HCT116 (cell line): ENCODE results near the gene HABP2. TPM values are rescaled to one million over a fixed set of nuclear protein-coding genes. Genes with fewer than 3 reads are reported as not detected.

Experiments used
- ATAC-seq: fragments of 200-7000 bp; cut with Tn5 transposase; 2 replicates; pipeline ENCODE4 v1.9.1; 2020; ENCODE audit warnings: mild to moderate bottlenecking, moderate library complexity
- BruUV-seq: library from RNA; stranded (reverse); fragments of 400-500 nt; replicated peaks from 2 replicates; lab custom pipeline; 2021; lab: Mats Ljungman, UMichigan
- CTCF ChIA-PET: fragments of 300-600 bp; sonication (Branson Sonifier 250); formaldehyde crosslinking; loops from one replicate; lab custom pipeline; 2021; ENCODE audit warnings: antibody characterized with exemption; lab: Charles Lee
- POLR2A ChIA-PET: fragments of 300-600, 350-600 bp; sonication (Branson Sonifier 250); formaldehyde crosslinking; loops from one replicate; lab custom pipeline; 2021; ENCODE audit warnings: antibody characterized with exemption; lab: Charles Lee
- RAD21 ChIA-PET, 2 experiments: fragments of 300-600 bp; sonication (Branson Sonifier 250); formaldehyde crosslinking; loops; one replicate each; lab custom pipeline; 2023; ENCODE audit warnings: low total read pairs in 2 of 2; ENCODE audit not compliant: uncharacterized antibody in 2 of 2, unreplicated experiment in 2 of 2, low non-redundant PET in 1 of 2; lab: Charles Lee
- DNase-seq: peaks from one replicate; pipeline ENCODE4 v3.0.0-alpha.2; 2010; ENCODE audit warnings: low read depth, low spot score
- H2AFZ ChIP-seq: fragments of 200-600 bp; shearing (Covaris generic), sonication (generic); 2 replicates; pipeline ENCODE4 v1.6.1; 2017; ENCODE audit warnings: low read depth, mixed run types, mixed read lengths, antibody characterized with exemption, low read length; ENCODE audit not compliant: poor library complexity, severe bottlenecking
- H3K27ac ChIP-seq: 2 replicates; pipeline ENCODE4 v1.5.1; 2012; ENCODE audit warnings: low read depth, low read length
- H3K27me3 ChIP-seq: fragments of 200-600 bp; sonication (generic); 2 replicates; pipeline ENCODE4 v1.6.1; 2016; ENCODE audit warnings: mixed run types, low read length, mixed read lengths; ENCODE audit not compliant: insufficient read depth
- H3K36me3 ChIP-seq, 2 experiments: fragments of 200-500 bp in 1 of 2; fragments of 200-600 bp in 1 of 2; sonication (Bioruptor generic) in 1 of 2; sonication (generic) in 1 of 2; 2 replicates each; pipeline versions ENCODE4 v1.5.1 to v1.6.1; 2014 to 2016; ENCODE audit warnings: low read length in 2 of 2, inconsistent platforms in 1 of 2, mixed read lengths in 1 of 2, mixed run types in 1 of 2; ENCODE audit not compliant: insufficient read depth in 2 of 2, control insufficient read depth in 1 of 2
- H3K4me1 ChIP-seq, 2 experiments: fragments of 200-600 bp in 1 of 2; sonication (generic) in 1 of 2; 2 replicates each; pipeline versions ENCODE4 v1.5.1 to v1.6.1; 2012 to 2017; ENCODE audit warnings: low read length in 2 of 2, inconsistent platforms in 1 of 2, mild to moderate bottlenecking in 1 of 2, mixed read lengths in 1 of 2, mixed run types in 1 of 2, moderate library complexity in 1 of 2; ENCODE audit not compliant: insufficient read depth in 2 of 2, control insufficient read depth in 1 of 2
- H3K4me2 ChIP-seq: fragments of 200-600 bp; sonication (generic); 2 replicates; pipeline ENCODE4 v1.6.1; 2017; ENCODE audit warnings: mixed run types, low read length, mixed read lengths
- H3K4me3 ChIP-seq, 2 experiments: fragments of 200-600 bp in 1 of 2; sonication (generic) in 1 of 2; replicated peaks in 1 of 2; 2 replicates each; pipeline ENCODE4 v1.5.1; 2011 to 2016; ENCODE audit warnings: low read length in 2 of 2, control low read depth in 1 of 2, low read depth in 1 of 2, mild to moderate bottlenecking in 1 of 2, mixed read lengths in 1 of 2, mixed run types in 1 of 2
- H3K79me2 ChIP-seq: fragments of 200-600 bp; sonication (generic); 2 replicates; pipeline ENCODE4 v1.6.1; 2017; ENCODE audit warnings: mild to moderate bottlenecking, mixed run types, low read length, moderate library complexity, mixed read lengths; ENCODE audit not compliant: insufficient read depth
- H3K9ac ChIP-seq: fragments of 200-600 bp; sonication (generic); 2 replicates; pipeline ENCODE4 v1.6.1; 2016; ENCODE audit warnings: low read length, mixed read lengths
- H3K9me2 ChIP-seq: fragments of 200-600 bp; sonication (generic), shearing (Covaris generic); 2 replicates; pipeline ENCODE4 v1.6.1; 2017; ENCODE audit warnings: mixed run types, mild to moderate bottlenecking, moderate library complexity; ENCODE audit not compliant: insufficient read depth
- H3K9me3 ChIP-seq, 2 experiments: fragments of 200-500 bp in 1 of 2; fragments of 200-600 bp in 1 of 2; sonication (Bioruptor generic) in 1 of 2; sonication (generic) in 1 of 2; 2 replicates each; pipeline ENCODE4 v1.6.1; 2014 to 2017; ENCODE audit warnings: low read length in 2 of 2, mixed read lengths in 2 of 2, inconsistent platforms in 1 of 2, low read depth in 1 of 2, mild to moderate bottlenecking in 1 of 2, mixed run types in 1 of 2, moderate library complexity in 1 of 2; ENCODE audit not compliant: control insufficient read depth in 1 of 2, insufficient read depth in 1 of 2
- H4K20me1 ChIP-seq: fragments of 200-600 bp; sonication (generic), shearing (Covaris generic); 2 replicates; pipeline ENCODE4 v1.6.1; 2017; ENCODE audit warnings: mixed run types, mild to moderate bottlenecking, moderate library complexity; ENCODE audit not compliant: insufficient read depth
- ATF3 ChIP-seq: IDR thresholded peaks from 2 replicates; pipeline ENCODE4 v1.6.1; 2012
- CBX3 ChIP-seq: IDR thresholded peaks from 2 replicates; pipeline ENCODE4 v1.6.1; 2012; ENCODE audit warnings: low read depth
- CTCF ChIP-seq, 3 experiments: fragments of 200-600 bp in 1 of 3; sonication (generic) in 1 of 3; IDR thresholded peaks in 2 of 3; conservative IDR thresholded peaks in 1 of 3; 2 replicates each; pipeline ENCODE4 v1.5.1; 2012 to 2017; ENCODE audit warnings: low read depth in 2 of 3, low read length in 2 of 3, antibody characterized with exemption in 1 of 3, borderline replicate concordance in 1 of 3, control low read depth in 1 of 3, mild to moderate bottlenecking in 1 of 3, mixed read lengths in 1 of 3, mixed run types in 1 of 3, moderate library complexity in 1 of 3; ENCODE audit not compliant: insufficient read depth in 1 of 3
- ELF1 ChIP-seq: IDR thresholded peaks from 2 replicates; pipeline ENCODE4 v1.6.1; 2012; ENCODE audit warnings: low read depth, borderline replicate concordance
- EZH2 ChIP-seq: fragments of 200-600 bp; sonication (generic); IDR thresholded peaks from 2 replicates; pipeline ENCODE4 v1.6.1; 2017; ENCODE audit warnings: antibody characterized with exemption, mixed run types
- EZH2phosphoT487 ChIP-seq: fragments of 200-600 bp; IDR thresholded peaks from 2 replicates; pipeline ENCODE4 v1.6.1; 2018; ENCODE audit warnings: antibody characterized with exemption, borderline replicate concordance
- FOSL1 ChIP-seq: IDR thresholded peaks from 2 replicates; pipeline ENCODE4 v1.6.1; 2012; ENCODE audit warnings: low read depth
- JUND ChIP-seq: IDR thresholded peaks from 2 replicates; pipeline ENCODE4 v1.6.1; 2012
- MAX ChIP-seq: IDR thresholded peaks from 2 replicates; pipeline ENCODE4 v1.6.1; 2012
- POLR2A ChIP-seq: IDR thresholded peaks from 2 replicates; pipeline ENCODE4 v1.7.0; 2011; ENCODE audit warnings: borderline replicate concordance; ENCODE audit not compliant: insufficient read depth, insufficient read length; ENCODE audit errors: extremely low read depth
- POLR2AphosphoS5 ChIP-seq: IDR thresholded peaks from 2 replicates; pipeline ENCODE4 v1.6.1; 2011; ENCODE audit warnings: mild to moderate bottlenecking, low read depth, low read length, moderate library complexity
- RAD21 ChIP-seq: IDR thresholded peaks from 2 replicates; pipeline ENCODE4 v1.6.1; 2012; ENCODE audit warnings: low read depth, mild to moderate bottlenecking
- SIN3A ChIP-seq: IDR thresholded peaks from 2 replicates; pipeline ENCODE4 v1.6.1; 2012; ENCODE audit warnings: low read depth
- SP1 ChIP-seq: IDR thresholded peaks from 2 replicates; pipeline ENCODE4 v1.6.1; 2012; ENCODE audit warnings: low read depth
- SRF ChIP-seq: IDR thresholded peaks from 2 replicates; pipeline ENCODE4 v1.6.1; 2012; ENCODE audit warnings: low read depth
- ZFX ChIP-seq: fragments of 450-650 bp; IDR thresholded peaks from 2 replicates; pipeline ENCODE4 v1.6.1; 2017
- ZNF274 ChIP-seq: fragments of 200-500 bp; sonication (Bioruptor generic); IDR thresholded peaks from 2 replicates; pipeline ENCODE4 v1.6.1; 2014; ENCODE audit warnings: mild to moderate bottlenecking, low read depth, low read length, inconsistent platforms
- intact Hi-C: fragments of 100-400 bp; cut with micrococcal nuclease; formaldehyde crosslinking; loops from 2 replicates; pipeline ENCODE4 v1.10.0; 2022
- total RNA-seq: library from RNA; stranded (reverse); gene quantifications from one replicate; pipeline ENCODE4 v1.2.1, GENCODE V29; 2021; ENCODE audit not compliant: unreplicated experiment
- TF ChIP-seq, protein P1 (sequence below): IDR thresholded peaks from 2 replicates; pipeline ENCODE4 v1.6.1; 2011; ENCODE audit warnings: mild to moderate bottlenecking, low read length, moderate library complexity; ENCODE audit not compliant: insufficient replicate concordance; ENCODE audit errors: extremely low read depth

The HABP2 gene
- total RNA-seq, 1 experiment from 2014 or later = 0.20 TPM

DNA sequence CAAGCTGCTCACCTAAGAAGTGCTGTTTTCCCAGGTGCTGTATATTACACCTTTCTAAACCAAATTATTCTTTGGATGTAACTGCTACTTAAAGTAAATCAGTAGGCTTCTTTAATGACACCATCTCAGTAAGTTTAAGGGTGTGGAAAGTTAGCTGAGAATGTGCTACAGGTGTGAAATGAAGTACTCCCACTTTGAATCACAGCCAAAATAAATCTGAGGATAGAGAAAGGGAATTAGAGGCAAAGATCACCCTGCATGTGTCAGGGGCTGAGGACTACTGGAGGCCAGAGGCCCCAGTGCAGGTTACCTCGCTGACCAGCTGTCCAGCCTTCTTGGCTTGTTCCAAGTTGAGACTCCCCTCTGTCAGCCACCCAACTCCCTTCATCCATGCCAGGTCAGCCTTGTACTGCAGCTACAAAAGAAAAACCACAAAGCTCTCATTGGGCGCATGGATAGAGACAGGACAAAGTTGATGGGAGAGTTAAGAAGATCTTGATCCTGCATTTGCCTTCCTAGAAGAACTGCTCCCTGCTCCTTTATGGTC, 75.8 kb downstream of the HABP2 start:
- no peak for DNase-seq
- Histone ChIP-seq H3K4me3 (no peak overlapping the region), H3K9me2 (no peaks in the 10 kb centered on the region), H3K4me1 (no peaks in the 10 kb centered on the region)
- RAD21 ChIA-PET = no interaction called here
- no peak for TF ChIP-seq CBX3
- TF ChIP-seq EZH2phosphoT487 = no peak
- TF ChIP-seq ZFX = no peak
- no peak for TF ChIP-seq MAX
- TF ChIP-seq JUND = no peak
- no peak for TF ChIP-seq ELF1
- no peak for TF ChIP-seq CTCF (IDR thresholded peaks at IDR 0.05 in 2 of 3, conservative IDR thresholded peaks at IDR 0.05 in 1 of 3; ENCODE audit: borderline replicate concordance in 1 of 3, insufficient read depth in 1 of 3, low read depth in 2 of 3, low read length in 2 of 3)
- no peak for TF ChIP-seq SIN3A
- no peak for TF ChIP-seq POLR2AphosphoS5
- TF ChIP-seq, protein P1, sequence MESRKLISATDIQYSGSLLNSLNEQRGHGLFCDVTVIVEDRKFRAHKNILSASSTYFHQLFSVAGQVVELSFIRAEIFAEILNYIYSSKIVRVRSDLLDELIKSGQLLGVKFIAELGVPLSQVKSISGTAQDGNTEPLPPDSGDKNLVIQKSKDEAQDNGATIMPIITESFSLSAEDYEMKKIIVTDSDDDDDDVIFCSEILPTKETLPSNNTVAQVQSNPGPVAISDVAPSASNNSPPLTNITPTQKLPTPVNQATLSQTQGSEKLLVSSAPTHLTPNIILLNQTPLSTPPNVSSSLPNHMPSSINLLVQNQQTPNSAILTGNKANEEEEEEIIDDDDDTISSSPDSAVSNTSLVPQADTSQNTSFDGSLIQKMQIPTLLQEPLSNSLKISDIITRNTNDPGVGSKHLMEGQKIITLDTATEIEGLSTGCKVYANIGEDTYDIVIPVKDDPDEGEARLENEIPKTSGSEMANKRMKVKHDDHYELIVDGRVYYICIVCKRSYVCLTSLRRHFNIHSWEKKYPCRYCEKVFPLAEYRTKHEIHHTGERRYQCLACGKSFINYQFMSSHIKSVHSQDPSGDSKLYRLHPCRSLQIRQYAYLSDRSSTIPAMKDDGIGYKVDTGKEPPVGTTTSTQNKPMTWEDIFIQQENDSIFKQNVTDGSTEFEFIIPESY = no peak
- TF ChIP-seq FOSL1 = no peak
- no peak for TF ChIP-seq RAD21
- no peak for TF ChIP-seq SP1
- TF ChIP-seq POLR2A = no peak
- TF ChIP-seq ZNF274 = no peak
- no peak for TF ChIP-seq ATF3
- TF ChIP-seq SRF = no peak
- no peak for TF ChIP-seq EZH2
- TF ChIP-seq, all 23 proteins: peak for 0
- H3K9me3 ChIP-seq = no peaks in the 10 kb centered on the region
- peaks cover 41% of the 10 kb centered on the region for H3K27me3 ChIP-seq
- no peak for ATAC-seq
- ChIA-PET CTCF (interaction anchor here (2.8 kb wide), 1 partner anchor 13 kb away, joined by 12 read pairs; no protein-coding TSS in a partner anchor), POLR2A (no interaction called here)
- no peak overlapping the region for H3K27ac ChIP-seq
- no peaks in the 10 kb centered on the region for H3K36me3 ChIP-seq
- intact Hi-C loops = no loop called here
- no TSS peak for BruUV-seq
- H3K4me2 ChIP-seq = no peak overlapping the region
- no peaks in the 10 kb centered on the region for H4K20me1 ChIP-seq
- no peak overlapping the region for H3K9ac ChIP-seq
- H3K79me2 ChIP-seq = no peaks in the 10 kb centered on the region
- H2AFZ ChIP-seq = no peak overlapping the region
